ENCODE measurements around the gene VIPR2.
"Not testable (repeated sequence)": the region's sequence is repeated elsewhere in the genome, so short reads cannot be mapped to it uniquely, and the experiment has no call there.

VIPR2 gene

GRCh38 chr7:158996214-158997109, 148.2 kb downstream of the VIPR2 start:
- DNase-seq (ENCODE audit: low read depth in 2 of 3, low spot score in 1 of 3), result no peak

GRCh38 chr7:158995514-158995913, 149.2 kb downstream of the VIPR2 start:
- no peak for DNase-seq (ENCODE audit: low read depth in 2 of 3, low spot score in 1 of 3)

GRCh38 chr7:158994687-158995086, 150.0 kb downstream of the VIPR2 start:
- DNase-seq (ENCODE audit: low read depth in 2 of 3, low spot score in 1 of 3), result no peak

- no peak for DNase-seq (ENCODE audit: low read depth in 2 of 3, low spot score in 1 of 3)
Observed at GRCh38 chr7:158993591-158993990, 151.1 kb downstream of the VIPR2 start.

- DNase-seq (ENCODE audit: low read depth in 2 of 3, low spot score in 1 of 3), result no peak
Observed at GRCh38 chr7:158992759-158993158, 151.9 kb downstream of the VIPR2 start.

GRCh38 chr7:158991824-158992621, 152.6 kb downstream of the VIPR2 start:
- no peak for DNase-seq (ENCODE audit: low read depth in 2 of 3, low spot score in 1 of 3)

GRCh38 chr7:158988996-158989395, 155.7 kb downstream of the VIPR2 start:
- DNase-seq (ENCODE audit: low read depth in 2 of 3, low spot score in 1 of 3), result no peak

GRCh38 chr7:158988302-158988862, 156.3 kb downstream of the VIPR2 start:
- DNase-seq (ENCODE audit: low read depth in 2 of 3, low spot score in 1 of 3), result no peak

GRCh38 chr7:158987691-158988090, 157.0 kb downstream of the VIPR2 start:
- no peak for DNase-seq (ENCODE audit: low read depth in 2 of 3, low spot score in 1 of 3)

- no peak for DNase-seq (ENCODE audit: low read depth in 2 of 3, low spot score in 1 of 3)
Observed at GRCh38 chr7:158985583-158985982, 159.1 kb downstream of the VIPR2 start.

- DNase-seq (ENCODE audit: low read depth in 2 of 3, low spot score in 1 of 3), result not testable (repeated sequence)
Observed at GRCh38 chr7:158984007-158984406, 160.7 kb downstream of the VIPR2 start.

GRCh38 chr7:158982080-158982479, 162.6 kb downstream of the VIPR2 start:
- DNase-seq (ENCODE audit: low read depth in 2 of 3, low spot score in 1 of 3), result not testable (repeated sequence)

- DNase-seq (ENCODE audit: low read depth in 2 of 3, low spot score in 1 of 3), result no peak
Observed at GRCh38 chr7:158979635-158980351, 164.9 kb downstream of the VIPR2 start.

- DNase-seq (ENCODE audit: low read depth in 2 of 3, low spot score in 1 of 3), result no peak
Observed at GRCh38 chr7:158979023-158979529, 165.6 kb downstream of the VIPR2 start.
